Tibial nerve (tissue), 4 donors: Measurements from ENCODE around the gene OPCML. TPM values are rescaled to one million over a fixed set of nuclear protein-coding genes. Genes with fewer than 3 reads are reported as not detected.

ENCODE experiments used
- DNase-seq, 2 donors: peaks; one replicate each; pipeline ENCODE4 v3.0.0-alpha.2; 2019; ENCODE audit warnings: low spot score in 2 of 2
- H3K27ac ChIP-seq, 4 donors: fragments of 200-600 bp; sonication (generic) in 3 of 4; one replicate each; pipeline ENCODE4 v1.5.1; 2017 to 2019; ENCODE audit warnings: mild to moderate bottlenecking in 1 of 4
- H3K27me3 ChIP-seq, 2 donors: fragments of 200-600 bp; sonication (generic) in 1 of 2; one replicate each; pipeline versions ENCODE4 v1.5.1 to v1.6.0; 2017 to 2019
- H3K36me3 ChIP-seq, 3 donors: fragments of 200-600 bp; sonication (generic); one replicate each; pipeline ENCODE4 v1.5.1; 2018 to 2019
- H3K4me1 ChIP-seq, 4 donors: fragments of 200-600 bp; sonication (generic) in 3 of 4; one replicate each; pipeline ENCODE4 v1.5.1; 2017 to 2019
- H3K4me3 ChIP-seq, 4 donors: fragments of 200-600 bp; sonication (generic) in 3 of 4; one replicate each; pipeline ENCODE4 v1.5.1; 2017 to 2019; ENCODE audit warnings: mild to moderate bottlenecking in 1 of 4, moderate library complexity in 1 of 4
- H3K9me3 ChIP-seq, 4 donors: fragments of 200-600 bp; sonication (generic) in 3 of 4; one replicate each; pipeline ENCODE4 v1.5.1; 2017 to 2019
- EP300 ChIP-seq, 2 donors: sonication (generic); formaldehyde crosslinking; IDR thresholded peaks; one replicate each; pipeline ENCODE4 v1.6.1; 2017; ENCODE audit warnings: antibody characterized with exemption in 2 of 2, mild to moderate bottlenecking in 1 of 2
- POLR2A ChIP-seq, 2 donors: fragments of 450-650 bp; IDR thresholded peaks; one replicate each; pipeline ENCODE4 v1.6.1; 2017; ENCODE audit warnings: antibody characterized with exemption in 2 of 2, mild to moderate bottlenecking in 2 of 2, moderate library complexity in 2 of 2
- WGBS, 2 donors: methylation state at CpG; one replicate each; pipeline ENCODE4 v1.1.5; 2018; 5-methylcytosine and 5-hydroxymethylcytosine counted together
- total RNA-seq, 4 donors: library from RNA; depleted of rRNA; stranded (reverse); fragments of >200 nt; gene quantifications; one replicate each; pipeline ENCODE4 v1.1.0, GENCODE V29; 2016
- TF ChIP-seq, protein P1 (sequence below), 5 experiments: fragments of 200-600 bp in 3 of 5; fragments of 450-650 bp in 2 of 5; sonication (generic) in 3 of 5; IDR thresholded peaks; one replicate each; pipeline ENCODE4 v1.5.1; 2016 to 2019; ENCODE audit warnings: antibody characterized with exemption in 5 of 5, mild to moderate bottlenecking in 3 of 5, moderate library complexity in 2 of 5

OPCML gene
- total RNA-seq, 4 donors from 2014 or later, result 1.0 to 10.8 (median 1.9) TPM

DNA sequence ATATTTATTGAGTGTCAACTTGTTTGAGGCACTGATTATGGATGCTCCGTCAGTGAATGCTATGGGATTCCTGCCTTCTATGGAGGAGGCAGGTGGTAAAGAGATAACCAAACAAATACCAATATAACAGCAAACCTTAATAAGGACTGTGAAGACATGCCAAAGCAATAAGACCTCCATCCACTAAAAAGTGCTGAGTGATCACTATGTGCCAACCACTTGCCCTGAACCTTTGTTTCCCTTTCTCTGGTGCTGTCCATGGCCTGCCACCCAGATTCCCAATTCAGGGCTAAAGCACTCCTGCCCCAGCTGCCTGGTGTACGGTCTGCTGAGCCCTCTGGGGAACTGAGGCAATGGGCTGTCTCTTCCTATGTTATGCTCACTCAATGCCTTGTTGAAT, 1074.9 kb downstream of the OPCML start:
- Histone ChIP-seq H3K9me3 (peaks cover 0 to 10% (median 0%) of the 10 kb centered on the region in 4 donors), H3K4me1 (no peaks in the 10 kb centered on the region), H3K27me3 (no peaks in the 10 kb centered on the region), H3K4me3 (no peak overlapping the region), H3K27ac (no peak overlapping the region), H3K36me3 (no peaks in the 10 kb centered on the region)
- WGBS, 2 donors, result 86 to 88% methylated on average over 2 of the region's 2 CpGs
- DNase-seq, result no peak
- no peak for TF ChIP-seq POLR2A (IDR thresholded peaks at IDR 0.05)
- TF ChIP-seq, protein P1, sequence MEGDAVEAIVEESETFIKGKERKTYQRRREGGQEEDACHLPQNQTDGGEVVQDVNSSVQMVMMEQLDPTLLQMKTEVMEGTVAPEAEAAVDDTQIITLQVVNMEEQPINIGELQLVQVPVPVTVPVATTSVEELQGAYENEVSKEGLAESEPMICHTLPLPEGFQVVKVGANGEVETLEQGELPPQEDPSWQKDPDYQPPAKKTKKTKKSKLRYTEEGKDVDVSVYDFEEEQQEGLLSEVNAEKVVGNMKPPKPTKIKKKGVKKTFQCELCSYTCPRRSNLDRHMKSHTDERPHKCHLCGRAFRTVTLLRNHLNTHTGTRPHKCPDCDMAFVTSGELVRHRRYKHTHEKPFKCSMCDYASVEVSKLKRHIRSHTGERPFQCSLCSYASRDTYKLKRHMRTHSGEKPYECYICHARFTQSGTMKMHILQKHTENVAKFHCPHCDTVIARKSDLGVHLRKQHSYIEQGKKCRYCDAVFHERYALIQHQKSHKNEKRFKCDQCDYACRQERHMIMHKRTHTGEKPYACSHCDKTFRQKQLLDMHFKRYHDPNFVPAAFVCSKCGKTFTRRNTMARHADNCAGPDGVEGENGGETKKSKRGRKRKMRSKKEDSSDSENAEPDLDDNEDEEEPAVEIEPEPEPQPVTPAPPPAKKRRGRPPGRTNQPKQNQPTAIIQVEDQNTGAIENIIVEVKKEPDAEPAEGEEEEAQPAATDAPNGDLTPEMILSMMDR (IDR thresholded peaks at IDR 0.05), result no peak
- no peak for TF ChIP-seq EP300 (IDR thresholded peaks at IDR 0.05)

DNA sequence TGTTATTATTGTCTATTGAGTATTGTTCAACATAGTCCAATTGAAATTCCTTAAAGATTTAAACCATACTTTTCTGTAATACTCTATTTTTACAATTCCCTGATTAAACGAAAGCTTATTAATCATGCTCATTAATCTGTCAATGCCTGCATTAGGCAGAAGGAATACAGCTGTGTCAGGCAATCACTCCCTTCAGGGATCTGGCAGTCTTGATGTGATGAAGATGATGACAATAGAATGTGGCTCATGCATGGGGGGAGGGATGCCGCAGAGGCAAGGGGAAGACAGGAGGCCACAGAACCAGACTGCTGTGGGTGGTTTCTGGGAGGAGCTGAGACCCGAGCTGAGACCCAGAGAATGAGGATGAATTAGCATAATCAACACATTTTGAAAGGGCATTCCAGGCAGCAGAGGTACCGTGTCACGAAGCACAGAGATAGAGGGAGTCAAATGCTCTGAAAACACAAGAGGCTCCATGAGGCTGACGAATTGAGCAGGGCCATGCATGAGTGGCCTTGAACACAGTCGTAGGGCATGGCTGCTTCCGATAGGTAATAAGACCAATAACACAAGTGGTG, 1075.5 kb downstream of the OPCML start:
- no peaks in the 10 kb centered on the region for H3K27me3 ChIP-seq
- no peak for TF ChIP-seq EP300 (IDR thresholded peaks at IDR 0.05)
- TF ChIP-seq, protein P1 (IDR thresholded peaks at IDR 0.05), result no peak
- TF ChIP-seq POLR2A (IDR thresholded peaks at IDR 0.05), result no peak
- no peaks in the 10 kb centered on the region for H3K36me3 ChIP-seq
- no peak for DNase-seq
- H3K4me3 ChIP-seq, result no peak overlapping the region
- no peak overlapping the region for H3K27ac ChIP-seq
- peaks cover 0 to 5% (median 0%) of the 10 kb centered on the region in 4 donors for H3K4me1 ChIP-seq
- WGBS, 2 donors, result 72 to 82% methylated on average over 8 of the region's 8 CpGs
- peaks cover 0 to 10% (median 0%) of the 10 kb centered on the region in 4 donors for H3K9me3 ChIP-seq

DNA sequence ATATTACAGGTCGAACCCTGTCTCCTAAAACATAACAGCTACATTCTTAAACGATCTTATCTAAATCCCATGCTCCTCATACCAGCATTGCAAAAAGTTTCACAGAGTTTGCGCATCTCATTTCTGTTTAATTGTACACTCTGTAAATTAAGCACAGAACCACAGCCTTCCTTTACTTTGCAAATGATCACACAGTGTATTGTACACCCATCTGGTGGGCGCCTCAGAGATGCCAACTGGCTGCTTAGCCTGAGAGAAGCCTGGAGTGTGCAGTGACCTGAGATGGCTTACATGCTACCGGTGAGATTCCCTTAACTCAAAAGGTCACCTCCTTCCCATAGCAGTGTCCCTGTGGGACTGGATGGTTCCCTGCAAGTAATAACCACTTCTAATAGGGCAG, 1077.3 kb downstream of the OPCML start:
- Histone ChIP-seq H3K36me3 (no peaks in the 10 kb centered on the region), H3K27ac (no peak overlapping the region), H3K9me3 (peaks cover 0 to under 1% (median 0%) of the 10 kb centered on the region in 4 donors), H3K4me1 (peaks cover 0 to 5% (median 0%) of the 10 kb centered on the region in 4 donors), H3K27me3 (no peaks in the 10 kb centered on the region), H3K4me3 (no peak overlapping the region)
- no peak for TF ChIP-seq POLR2A (IDR thresholded peaks at IDR 0.05)
- TF ChIP-seq, protein P1 (IDR thresholded peaks at IDR 0.05), result no peak
- no peak for TF ChIP-seq EP300 (IDR thresholded peaks at IDR 0.05)
- 73 to 88% methylated on average over 5 of the region's 5 CpGs for WGBS, 2 donors
- no peak for DNase-seq

DNA sequence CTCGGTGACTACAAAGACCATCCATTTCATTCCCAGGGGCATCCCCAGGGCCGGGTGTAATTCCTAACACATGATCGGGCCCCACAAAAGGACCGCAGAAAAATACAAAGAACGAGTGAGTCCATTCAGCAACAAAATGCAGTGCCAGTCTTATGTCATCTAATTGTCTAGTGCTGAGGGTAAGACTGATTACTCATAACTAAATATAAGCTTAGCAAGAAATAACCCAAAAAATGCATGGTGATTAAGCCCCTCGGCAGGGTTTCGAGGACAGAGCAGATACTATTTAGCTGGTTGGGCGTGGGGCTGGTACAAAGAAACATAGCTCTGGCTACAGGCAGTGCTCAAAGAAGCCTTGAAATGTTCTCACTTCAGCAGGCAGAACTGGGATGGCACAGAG, 1078.9 kb downstream of the OPCML start:
- Histone ChIP-seq H3K27ac (no peak overlapping the region), H3K4me3 (no peak overlapping the region), H3K9me3 (no peaks in the 10 kb centered on the region), H3K27me3 (no peaks in the 10 kb centered on the region), H3K36me3 (no peaks in the 10 kb centered on the region), H3K4me1 (peaks cover 0 to 5% (median 0%) of the 10 kb centered on the region in 4 donors)
- TF ChIP-seq, protein P1 (IDR thresholded peaks at IDR 0.05), result no peak
- TF ChIP-seq EP300 (IDR thresholded peaks at IDR 0.05), result no peak
- no peak for TF ChIP-seq POLR2A (IDR thresholded peaks at IDR 0.05)
- WGBS, 2 donors, result 54 to 61% methylated on average over 8 of the region's 8 CpGs
- no peak for DNase-seq

DNA sequence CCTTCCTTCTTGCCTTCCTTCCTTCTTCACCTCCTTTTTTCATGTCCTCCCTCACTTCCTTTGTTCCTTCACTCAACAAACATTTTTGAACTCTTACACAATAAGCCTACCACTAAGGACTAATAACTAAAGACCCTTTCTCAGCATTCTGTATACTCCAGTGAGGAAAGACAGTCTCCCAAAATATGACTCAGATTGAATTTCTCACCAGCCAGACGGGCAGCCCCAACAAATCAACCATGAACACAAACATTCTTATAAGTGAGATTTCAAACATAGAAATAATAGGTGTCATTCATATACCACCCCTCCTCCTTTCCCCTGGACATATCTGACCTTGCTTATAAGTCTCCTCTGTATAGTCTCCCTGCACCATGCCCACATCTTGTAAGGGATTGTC, 1079.7 kb downstream of the OPCML start:
- TF ChIP-seq POLR2A (IDR thresholded peaks at IDR 0.05) (no peak), EP300 (IDR thresholded peaks at IDR 0.05) (no peak)
- TF ChIP-seq, protein P1 (IDR thresholded peaks at IDR 0.05), result no peak
- no peak overlapping the region for H3K4me3 ChIP-seq
- H3K4me1 ChIP-seq, result peaks cover 0 to 5% (median 0%) of the 10 kb centered on the region in 4 donors
- no peaks in the 10 kb centered on the region for H3K9me3 ChIP-seq
- H3K36me3 ChIP-seq, result no peaks in the 10 kb centered on the region
- no peak overlapping the region for H3K27ac ChIP-seq
- DNase-seq, result no peak
- H3K27me3 ChIP-seq, result no peaks in the 10 kb centered on the region
- WGBS, 2 donors, result 51 to 73% methylated on average over 1 of the region's 1 CpG
